ENCODE results near the gene GFM2.
"Not testable (repeated sequence)": the region's sequence is repeated elsewhere in the genome, so short reads cannot be mapped to it uniquely, and the experiment has no call there.

The GFM2 gene

DNA sequence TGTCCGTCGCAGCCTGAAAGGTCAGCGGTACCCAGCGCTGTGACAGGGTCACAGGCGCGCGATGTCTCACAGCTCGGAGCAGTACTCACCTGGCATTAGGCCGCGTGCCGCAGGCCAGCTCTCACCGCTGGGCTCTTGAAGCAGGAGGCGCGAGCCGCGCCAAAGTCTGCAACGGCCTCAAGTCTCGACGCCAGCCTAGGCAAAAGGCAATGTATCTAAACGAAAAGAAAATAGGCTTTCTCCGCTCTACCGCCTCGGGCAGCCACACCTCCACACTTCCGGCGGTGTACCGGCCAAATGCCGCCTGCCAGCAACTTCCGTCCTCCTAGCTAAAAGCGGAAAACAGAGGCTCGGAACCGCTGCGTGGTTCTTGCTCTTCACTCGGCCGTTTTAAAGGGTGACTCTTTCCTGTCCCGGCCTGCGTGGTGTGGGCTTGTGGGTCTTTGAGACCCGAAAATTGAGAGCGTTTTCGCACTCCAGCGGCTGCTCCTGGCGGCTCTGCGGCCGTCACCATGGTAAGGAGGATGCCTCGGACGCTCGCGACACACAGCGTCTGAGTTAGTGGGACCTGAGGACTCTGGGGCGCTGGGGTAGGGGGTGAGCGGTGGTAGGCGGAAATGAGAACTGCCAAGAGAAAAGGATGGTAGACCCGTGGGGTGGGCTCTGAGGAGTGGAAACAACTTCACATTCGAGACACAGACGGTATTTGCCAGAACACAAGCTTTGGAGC is at the start of gene GFM2, which contains the start of gene NSA2:
GFM2 (minus strand) TSS at position 269 of the 730 bp plus-strand sequence. CDS start 3,375 bp downstream, outside the sequence.
NSA2 (plus strand) TSS at position 401 of the 730 bp plus-strand sequence; CDS start at position 513, 112 bp downstream.
- DNase-seq (ENCODE audit: low spot score) = peak; percentile 92

GRCh38 chr5:74810915-74811314 is 44.0 kb upstream of the GFM2 start:
- DNase-seq (ENCODE audit: low spot score) = no peak

- no peak for DNase-seq (ENCODE audit: low spot score)
Observed at GRCh38 chr5:74801941-74802340, 35.0 kb upstream of the GFM2 start.

GRCh38 chr5:74801197-74801596 is 34.3 kb upstream of the GFM2 start:
- DNase-seq (ENCODE audit: low spot score) = no peak

- no peak for DNase-seq (ENCODE audit: low spot score)
Observed at GRCh38 chr5:74798977-74799911, 32.3 kb upstream of the GFM2 start.

- DNase-seq (ENCODE audit: low spot score) = not testable (repeated sequence)
Observed at GRCh38 chr5:74791669-74792068, 24.8 kb upstream of the GFM2 start.

- DNase-seq (ENCODE audit: low spot score) = no peak
Observed at GRCh38 chr5:74787424-74787823, 20.5 kb upstream of the GFM2 start.

DNA sequence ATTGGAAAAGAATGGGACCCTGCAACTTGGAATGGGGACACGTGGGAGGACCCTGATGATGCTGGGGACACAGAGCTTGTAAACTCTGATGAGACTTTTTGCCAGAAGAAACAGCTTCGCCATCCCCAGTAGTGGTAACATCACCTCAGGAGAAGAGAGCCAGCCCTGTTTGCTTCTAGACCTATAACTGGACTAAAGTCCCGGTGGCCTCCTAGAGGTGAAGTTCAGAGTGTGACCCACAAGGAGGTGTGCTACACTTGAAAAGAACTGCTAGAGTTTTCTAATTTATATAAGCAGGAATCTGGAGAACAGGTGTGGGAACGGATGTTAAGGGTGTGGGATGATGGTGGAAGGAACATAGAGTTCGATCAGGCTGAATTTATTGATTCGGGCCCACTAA is 19.9 kb upstream of the GFM2 start:
- no peak for DNase-seq (ENCODE audit: low spot score)

GRCh38 chr5:74778609-74779008 is 11.7 kb upstream of the GFM2 start:
- no peak for DNase-seq (ENCODE audit: low spot score)

- no peak for DNase-seq (ENCODE audit: low spot score)
Observed at GRCh38 chr5:74772359-74772758, 5.4 kb upstream of the GFM2 start.

DNA sequence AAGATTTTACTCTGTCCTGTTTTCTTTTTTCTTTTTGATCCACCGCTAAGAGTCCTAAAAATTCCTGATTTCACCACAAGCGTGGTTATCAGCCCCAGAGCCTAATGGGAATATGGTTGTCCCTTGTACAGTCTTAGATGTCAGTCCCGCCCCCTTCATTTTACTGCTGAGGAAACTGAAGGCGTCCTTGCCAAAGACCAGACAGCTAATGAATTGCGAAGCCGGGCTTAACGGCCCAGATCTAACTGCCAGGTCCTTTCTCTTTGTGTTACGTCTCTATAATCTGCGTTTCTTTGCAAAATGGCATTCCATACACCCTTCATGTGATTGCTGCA is 629 bp upstream of the GFM2 start:
- peak; percentile 52 for DNase-seq (ENCODE audit: low spot score)

- peak; percentile 69 for DNase-seq (ENCODE audit: low spot score)
Observed at GRCh38 chr5:74766418-74766848, 484 bp downstream of the GFM2 start.

DNA sequence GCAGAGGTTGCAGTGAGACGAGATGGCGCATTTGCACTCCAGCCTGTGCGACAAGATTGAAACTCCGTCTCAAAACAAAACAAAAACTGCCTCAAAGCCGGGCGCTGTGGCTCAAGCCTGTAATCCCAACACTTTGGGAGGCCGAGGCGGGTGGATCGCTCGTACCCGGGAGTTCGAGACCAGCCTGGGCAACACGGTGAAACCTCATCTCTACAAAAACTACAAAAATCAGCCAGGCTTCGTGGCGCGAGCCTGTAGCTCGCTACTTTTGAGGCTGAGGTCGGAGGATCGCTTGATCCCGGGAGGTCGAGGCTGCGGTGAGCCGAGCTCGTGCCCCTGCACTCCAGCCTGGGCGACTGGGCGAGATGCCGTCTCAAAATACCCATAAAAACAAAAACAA is 988 bp downstream of the GFM2 start:
- no peak for DNase-seq (ENCODE audit: low spot score)

- DNase-seq (ENCODE audit: low spot score) = no peak
Observed at GRCh38 chr5:74765201-74765600, 1.7 kb downstream of the GFM2 start.

DNA sequence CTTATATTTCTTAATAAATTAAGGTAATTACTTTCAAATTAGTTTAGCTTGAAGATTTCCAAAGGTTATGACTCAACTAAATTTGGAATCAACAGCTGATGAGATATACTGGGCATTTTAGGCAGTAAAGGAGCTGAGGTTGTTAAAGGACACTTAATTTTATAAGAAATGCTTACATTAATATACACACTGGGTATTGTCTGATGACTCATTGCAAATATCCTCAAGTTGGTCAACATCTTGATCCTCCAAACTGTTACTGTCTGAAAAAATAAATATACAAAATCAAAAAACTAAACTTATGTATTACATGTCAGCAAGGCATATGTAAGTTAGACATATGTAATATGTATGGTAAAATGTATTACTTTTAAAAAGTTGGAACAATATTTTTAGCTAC is 3.4 kb downstream of the GFM2 start:
- no peak for DNase-seq (ENCODE audit: low spot score)

- DNase-seq (ENCODE audit: low spot score) = no peak
Observed at GRCh38 chr5:74762599-74762998, 4.3 kb downstream of the GFM2 start.

DNA sequence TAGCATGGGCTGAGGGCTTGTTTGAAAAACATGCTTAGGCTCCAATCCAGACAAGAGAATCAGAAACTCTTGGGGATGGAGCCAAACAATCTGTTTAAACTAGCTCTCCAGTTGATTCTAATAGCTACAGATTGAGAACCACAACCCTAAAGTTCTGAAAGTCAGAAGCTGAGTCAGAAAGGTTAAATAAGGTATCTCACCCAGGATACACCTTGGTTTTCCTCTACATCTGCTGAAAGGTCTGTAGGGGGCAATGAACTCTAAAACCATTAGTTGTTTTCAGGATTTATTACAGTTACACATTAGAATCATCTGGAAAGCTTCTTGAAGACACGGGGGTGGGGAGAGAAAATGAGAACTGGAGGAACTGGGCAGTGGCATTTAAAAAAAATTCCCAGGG is 5.7 kb downstream of the GFM2 start:
- no peak for DNase-seq (ENCODE audit: low spot score)

GRCh38 chr5:74748742-74749141 is 18.2 kb downstream of the GFM2 start:
- DNase-seq (ENCODE audit: low spot score) = not testable (repeated sequence)

DNA sequence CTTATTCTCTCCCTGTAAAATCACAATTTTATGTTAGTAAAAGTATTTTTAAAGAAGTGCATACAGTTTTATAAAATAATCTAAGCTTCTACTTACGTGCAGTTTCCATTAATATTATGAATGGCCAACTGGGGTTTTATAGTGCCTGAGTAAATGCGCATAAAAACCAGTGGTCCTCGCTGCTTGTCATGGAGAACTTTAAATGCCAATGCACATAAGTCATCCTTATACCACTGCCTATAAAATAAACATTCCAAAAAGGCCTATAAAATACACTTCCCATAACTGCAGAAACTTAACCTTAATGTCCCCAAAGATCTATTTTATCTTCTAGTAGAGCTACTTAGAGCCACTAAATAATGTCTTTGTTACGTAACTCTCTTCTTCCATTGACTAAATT is 28.5 kb downstream of the GFM2 start:
- DNase-seq (ENCODE audit: low spot score) = no peak

DNA sequence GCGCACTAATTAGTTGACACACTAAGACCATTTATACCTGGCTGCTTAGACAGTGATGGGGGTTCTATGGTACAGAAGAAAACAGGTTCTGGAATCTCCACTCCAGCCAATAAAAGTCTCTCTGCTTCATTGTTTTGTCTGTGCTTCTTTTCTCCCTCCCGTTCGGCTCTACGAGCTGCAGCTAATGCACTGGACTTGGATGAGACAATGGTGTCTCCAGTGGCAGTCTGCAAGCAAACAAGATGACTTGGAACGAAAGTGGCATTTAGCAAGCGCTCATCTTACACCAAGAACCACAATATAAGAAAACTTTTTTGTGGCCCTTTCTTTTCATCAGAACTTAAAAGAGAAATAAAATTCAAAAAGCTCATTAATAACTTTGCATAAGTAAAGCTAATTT is 30.2 kb downstream of the GFM2 start:
- no peak for DNase-seq (ENCODE audit: low spot score)

DNA sequence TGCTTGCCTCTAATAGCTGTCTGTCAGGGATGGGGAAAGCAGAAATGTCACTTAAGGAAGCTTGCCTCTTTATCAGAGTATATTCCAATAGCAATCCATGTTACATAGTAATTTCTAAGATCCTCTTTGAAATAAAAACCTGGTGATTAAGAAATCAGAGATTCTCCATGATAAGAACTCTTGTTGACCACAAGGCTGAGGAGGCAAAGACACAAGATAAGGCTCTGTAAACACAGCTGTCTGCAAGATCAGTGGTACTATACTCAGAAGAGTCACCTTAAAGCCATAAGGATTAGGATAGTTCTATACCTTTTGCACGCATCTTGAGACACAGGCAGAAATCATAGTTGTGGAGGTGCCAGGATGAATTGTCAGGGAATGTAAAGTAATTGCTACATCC is 41.6 kb downstream of the GFM2 start:
- DNase-seq (ENCODE audit: low spot score) = no peak

DNA sequence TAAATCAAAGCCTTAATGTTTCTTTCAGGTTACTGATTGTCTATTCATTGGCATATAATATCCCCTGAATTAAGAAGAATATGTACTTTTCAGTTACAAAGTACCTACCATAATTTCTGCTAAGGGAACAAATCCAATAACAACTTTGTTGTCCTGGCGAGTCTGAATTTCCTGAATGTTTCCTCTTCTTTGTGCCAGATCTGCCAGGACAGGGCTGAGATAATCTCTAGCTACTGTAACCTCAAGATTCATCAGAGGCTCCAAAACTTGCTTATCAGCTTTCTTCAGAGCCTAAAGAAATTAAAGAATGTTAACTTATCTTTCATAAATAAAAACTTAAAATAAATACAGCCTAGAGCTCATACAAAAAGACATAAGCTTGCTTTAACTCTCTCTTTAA is 44.6 kb downstream of the GFM2 start:
- no peak for DNase-seq (ENCODE audit: low spot score)

DNA sequence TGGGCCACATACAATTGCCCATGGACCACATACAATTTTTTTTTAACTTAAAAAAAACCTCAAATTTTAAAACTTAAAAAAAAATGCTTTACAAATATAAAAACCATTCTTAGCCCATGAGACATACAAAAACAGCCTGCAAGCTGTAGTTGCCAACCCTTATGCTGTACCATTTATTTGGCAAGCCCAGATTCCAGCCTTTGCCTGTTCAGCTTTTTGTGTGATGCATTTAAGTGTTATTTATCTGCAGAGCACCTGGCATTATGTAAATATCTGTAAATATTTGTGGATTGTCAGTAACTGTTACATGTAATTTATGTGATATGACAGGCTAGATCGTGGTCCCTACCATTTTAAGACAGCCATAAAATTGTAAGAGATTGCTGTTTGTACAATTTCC is 49.3 kb downstream of the GFM2 start:
- DNase-seq (ENCODE audit: low spot score) = no peak

Measured in hematopoietic multipotent progenitor cell treated with erythropoietin and hydrocortisone succinate and interleukin-3 and kit ligand, for 17 days (in vitro differentiated cells).